ENCODE measurements around the gene SH3BGR.
"Not testable (repeated sequence)": the region's sequence is repeated elsewhere in the genome, so short reads cannot be mapped to it uniquely, and the experiment has no call there.

Gene SH3BGR

DNA sequence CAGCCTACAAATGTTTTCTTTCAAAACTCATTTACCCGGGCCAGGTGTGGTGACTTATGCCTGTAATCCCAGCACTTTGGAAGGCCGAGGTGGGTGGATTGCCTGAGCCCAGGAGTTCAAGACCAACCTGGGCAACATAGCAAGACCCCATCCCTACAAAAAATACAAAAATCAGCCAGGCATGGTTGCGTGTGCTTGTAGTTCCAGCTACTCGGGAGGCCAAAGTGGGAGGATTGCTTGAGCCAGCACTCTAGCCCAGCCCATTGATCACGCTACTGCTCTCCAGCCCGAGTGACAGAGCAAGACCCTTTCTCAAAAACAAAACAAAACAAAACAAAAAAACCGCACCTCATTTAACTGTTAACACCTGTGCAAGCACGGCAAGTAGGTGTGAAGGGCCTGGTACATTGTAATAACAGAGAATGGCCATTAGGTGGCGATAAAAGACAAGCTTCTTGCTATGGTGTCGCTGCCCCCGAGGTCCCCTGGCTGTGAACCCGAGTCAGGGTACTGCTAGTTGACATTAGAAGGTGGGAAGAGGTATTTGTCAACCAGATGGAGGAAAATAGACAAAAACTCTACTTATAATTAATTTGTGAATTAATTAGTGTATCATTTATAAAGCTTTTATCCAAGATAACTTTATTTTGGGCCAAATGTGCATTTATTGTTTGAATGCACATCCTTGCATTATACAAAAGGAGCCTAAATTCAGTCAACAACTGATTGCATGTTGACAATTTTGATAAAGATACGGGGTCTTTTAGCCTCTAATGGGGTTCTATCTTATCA is 66.5 kb downstream of the SH3BGR start:
- DNase-seq, result peak; percentile 39

GRCh38 chr21:39518847-39519210 is 67.1 kb downstream of the SH3BGR start:
- no peak for DNase-seq

- DNase-seq, result no peak
These were observed 68.1 kb downstream of the SH3BGR start for GRCh38 chr21:39519835-39520234.

GRCh38 chr21:39523399-39523798 is 71.6 kb downstream of the SH3BGR start:
- DNase-seq, result no peak

DNA sequence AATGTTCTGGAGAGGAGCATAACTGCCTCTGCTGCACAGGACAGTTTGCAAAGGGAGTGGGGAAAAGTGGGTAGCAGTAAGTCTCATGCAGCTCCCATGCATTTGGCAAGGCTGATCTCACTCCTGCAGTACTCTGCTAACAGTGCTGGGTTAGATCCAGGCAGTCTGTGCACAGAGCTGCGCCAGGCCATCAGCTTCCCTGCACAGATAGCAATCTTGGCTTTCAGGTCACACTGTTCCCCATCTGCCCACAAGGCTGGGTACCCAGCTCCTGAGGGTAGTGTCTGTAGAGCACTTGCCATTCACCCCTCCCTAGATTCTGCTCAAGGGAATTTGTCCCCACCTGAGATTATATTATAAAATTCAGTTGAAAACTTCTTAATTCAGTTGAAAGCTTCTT is 72.1 kb downstream of the SH3BGR start:
- no peak for DNase-seq

DNA sequence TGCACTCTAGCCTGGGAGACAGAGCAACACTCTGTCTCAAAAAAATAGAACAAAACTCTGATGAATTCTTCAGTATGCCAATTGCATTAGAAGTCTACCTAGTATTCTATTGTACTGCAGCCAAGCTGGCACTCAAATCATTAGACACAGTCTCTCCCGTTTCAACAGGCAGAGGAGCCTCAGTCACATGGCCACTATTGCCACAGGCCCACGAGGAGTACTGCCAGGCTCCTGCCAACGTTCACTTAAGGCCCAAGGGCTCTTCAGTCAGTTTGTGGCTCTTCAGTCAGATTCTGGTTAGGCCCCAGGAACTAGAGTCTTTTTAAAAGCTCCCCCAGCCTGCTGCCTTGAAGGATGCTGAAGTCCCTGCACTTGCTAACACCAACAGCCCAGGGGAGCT is 73.4 kb downstream of the SH3BGR start:
- no peak for DNase-seq

- DNase-seq, result no peak
These were observed 73.8 kb downstream of the SH3BGR start for GRCh38 chr21:39525601-39526000.

GRCh38 chr21:39527067-39527595 is 75.4 kb downstream of the SH3BGR start:
- DNase-seq, result no peak

- no peak for DNase-seq
These were observed 76.1 kb downstream of the SH3BGR start for GRCh38 chr21:39527664-39528381.

- DNase-seq, result no peak
These were observed 77.3 kb downstream of the SH3BGR start for GRCh38 chr21:39529026-39529425.

GRCh38 chr21:39531064-39531463 is 79.3 kb downstream of the SH3BGR start:
- DNase-seq, result no peak

DNA sequence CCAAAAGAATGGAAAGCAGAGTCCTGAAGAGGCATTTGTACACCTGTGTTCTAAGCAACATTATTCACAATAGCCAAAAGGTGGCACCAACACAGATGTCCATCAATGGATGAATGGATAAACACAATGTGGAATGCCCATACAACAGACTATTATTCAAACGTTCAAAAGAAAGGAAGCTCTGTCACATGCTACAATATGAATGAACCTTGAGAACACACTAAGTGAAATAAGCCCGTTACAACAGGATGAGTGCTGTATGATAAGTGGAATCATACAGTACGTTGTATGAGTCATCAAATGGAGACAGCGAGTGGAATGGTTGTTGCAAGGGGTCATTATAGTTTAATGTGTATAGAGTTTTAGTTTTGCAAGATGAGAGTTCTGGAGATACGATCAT is 80.1 kb downstream of the SH3BGR start:
- no peak for DNase-seq

GRCh38 chr21:39533545-39534380 is 82.0 kb downstream of the SH3BGR start:
- DNase-seq, result no peak

DNA sequence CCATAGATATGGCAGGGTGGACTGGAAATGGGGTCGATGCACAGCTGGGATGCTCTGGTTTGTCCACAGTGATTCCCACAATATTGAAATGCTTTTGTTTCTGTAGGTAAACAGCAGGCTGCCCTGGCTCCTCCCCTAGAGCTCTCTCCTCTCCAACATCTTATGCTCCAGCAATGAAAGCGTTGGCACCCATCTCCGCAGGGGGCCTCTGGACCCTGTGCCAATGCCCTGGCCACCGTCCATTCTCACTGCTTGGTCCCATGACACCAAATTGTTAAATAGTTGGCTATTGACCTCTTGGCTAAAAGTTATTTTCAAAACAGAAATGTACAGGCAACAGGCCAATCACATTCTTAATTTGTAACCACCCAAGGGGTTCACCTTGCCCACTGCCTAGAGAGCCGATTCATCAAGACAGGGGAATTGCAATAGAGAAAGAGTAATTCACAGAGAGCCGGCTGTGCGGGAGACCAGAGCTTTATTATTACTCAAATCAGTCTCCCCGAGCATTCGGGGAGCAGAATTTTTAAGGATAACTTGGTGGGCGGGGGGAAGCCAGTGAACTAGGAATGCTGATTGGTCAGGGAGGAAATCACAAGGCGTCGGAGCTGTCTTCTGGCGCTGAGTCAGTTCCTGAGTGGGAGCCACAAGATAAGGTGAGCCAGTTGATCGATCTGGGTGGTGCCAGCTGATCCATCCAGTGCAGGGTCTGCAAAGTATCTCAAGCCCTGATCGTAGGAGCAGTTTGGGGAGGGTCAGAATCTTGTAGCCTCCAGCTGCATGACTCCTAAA is 84.1 kb downstream of the SH3BGR start:
- no peak for DNase-seq

- no peak for DNase-seq
These were observed 85.1 kb downstream of the SH3BGR start for GRCh38 chr21:39536835-39537234.

DNA sequence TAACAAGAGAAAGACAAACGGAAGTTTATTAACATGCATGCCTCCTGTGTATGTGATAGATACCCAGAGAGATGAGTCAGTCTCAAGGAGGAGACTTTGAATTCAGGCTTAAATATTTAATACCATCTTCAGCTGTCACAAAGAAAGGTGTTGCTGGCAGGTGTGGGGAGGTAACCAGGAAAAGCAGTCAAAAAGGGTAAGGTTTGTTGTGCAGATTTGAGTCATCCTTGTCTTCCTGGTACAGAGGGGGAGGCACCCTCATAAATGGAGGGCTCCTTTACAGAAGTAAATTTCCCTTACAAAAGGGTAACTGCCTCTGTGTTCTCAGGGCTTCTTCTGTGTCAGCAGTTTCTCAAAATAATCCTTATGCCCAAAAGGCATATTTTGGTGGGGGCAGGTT is 85.8 kb downstream of the SH3BGR start:
- DNase-seq, result no peak

- DNase-seq, result no peak
These were observed 86.8 kb downstream of the SH3BGR start for GRCh38 chr21:39538453-39539042.

DNA sequence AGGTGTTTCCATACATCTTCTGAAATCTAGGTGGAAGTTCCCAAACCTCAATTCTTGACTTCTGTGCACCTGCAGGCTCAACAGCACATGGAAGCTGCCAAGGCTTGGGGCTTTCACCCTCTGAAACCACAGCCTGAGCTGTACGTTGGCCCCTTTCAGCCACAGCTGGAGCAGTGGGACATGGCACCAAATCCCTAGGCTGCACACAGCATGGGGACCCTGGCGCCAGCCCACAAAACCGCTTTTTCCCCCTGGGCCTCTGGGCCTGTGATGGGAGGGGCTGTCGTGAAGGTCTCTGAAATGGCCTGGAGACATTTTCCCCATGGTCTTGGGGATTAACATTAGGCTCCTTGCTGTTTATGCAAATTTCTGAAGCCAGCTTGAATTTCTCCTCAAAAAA is 88.6 kb downstream of the SH3BGR start:
- DNase-seq, result not testable (repeated sequence)

DNA sequence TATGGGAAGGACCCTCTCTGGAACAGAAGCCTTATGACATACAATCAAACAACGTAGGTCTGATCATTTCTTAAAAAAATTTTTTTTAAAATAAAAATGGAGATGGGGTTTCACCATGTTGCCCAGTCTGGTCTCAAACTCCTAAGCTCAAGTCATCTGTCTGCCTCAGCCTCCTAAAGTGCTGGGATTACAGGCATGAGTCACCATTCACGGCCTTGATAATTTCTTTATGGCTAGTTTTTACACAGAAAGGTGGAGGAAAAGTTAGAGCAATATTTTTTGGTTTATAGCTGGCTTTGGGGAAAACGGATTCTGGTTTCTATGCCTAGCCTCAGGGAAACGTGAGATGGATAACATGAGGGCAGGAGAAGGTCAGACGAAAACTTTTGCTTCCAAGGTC is 91.0 kb downstream of the SH3BGR start:
- DNase-seq, result no peak

DNA sequence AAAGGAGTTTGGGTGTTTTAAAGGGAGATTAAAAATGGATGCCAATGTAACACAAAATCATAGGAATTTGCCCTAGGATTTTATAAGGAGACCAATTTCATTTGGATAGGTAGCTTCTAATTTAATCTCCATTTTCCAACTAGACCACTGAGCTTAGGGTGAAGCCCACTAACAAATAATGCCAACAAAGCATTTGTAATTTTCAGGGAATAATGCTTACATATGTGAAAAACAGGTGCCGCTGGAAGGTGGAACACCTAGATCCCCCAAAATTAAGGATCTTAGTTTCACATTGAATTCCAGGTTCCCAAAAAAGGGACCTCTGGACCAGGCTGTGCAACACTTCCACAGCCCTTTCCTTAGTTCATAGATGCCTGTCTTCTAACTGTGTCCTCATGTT is 94.8 kb downstream of the SH3BGR start:
- DNase-seq, result no peak

DNA sequence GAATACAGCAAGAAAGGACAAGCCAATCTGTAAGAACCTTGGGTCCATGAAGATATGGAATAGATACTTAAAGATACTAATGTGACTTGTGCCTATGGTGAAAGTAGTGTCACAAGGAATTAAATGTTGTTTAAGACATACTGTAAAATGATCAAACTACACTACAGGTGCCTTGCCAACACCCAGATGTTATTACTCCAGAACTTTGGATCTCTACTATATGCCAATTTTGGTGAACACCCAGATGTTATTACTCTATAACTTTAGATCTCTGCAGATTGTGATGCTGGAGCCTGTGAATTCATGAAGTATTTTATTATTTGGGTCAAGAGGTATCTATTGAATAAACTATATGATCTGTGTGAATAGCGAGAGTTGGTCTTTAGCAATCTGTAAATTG is 101.1 kb downstream of the SH3BGR start:
- DNase-seq, result no peak

- DNase-seq, result no peak
These were observed 101.6 kb downstream of the SH3BGR start for GRCh38 chr21:39553331-39553730.
